B cell (primary cell): ENCODE measurements around the gene DUSP16. TPM values are rescaled to one million over a fixed set of nuclear protein-coding genes. Genes with fewer than 3 reads are reported as not detected.

Experiments
- ATAC-seq: fragments of 200-7000 bp; cut with Tn5 transposase; one replicate; pipeline ENCODE4 v1.10.0; 2021; ENCODE audit warnings: low read depth, mild to moderate bottlenecking, moderate number of reproducible peaks, moderate library complexity
- CTCF ChIA-PET: fragments of 350-600 bp; sonication (Branson Sonifier 250); formaldehyde crosslinking; loops from one replicate; lab custom pipeline; 2021; ENCODE audit warnings: antibody characterized with exemption, inconsistent platforms; lab: Charles Lee
- POLR2A ChIA-PET: fragments of 350-600 bp; sonication (Branson Sonifier 250); formaldehyde crosslinking; loops from one replicate; lab custom pipeline; 2021; ENCODE audit warnings: antibody characterized with exemption; lab: Charles Lee
- DNase-seq: peaks from one replicate; pipeline ENCODE4 v3.0.0; 2013
- H2AFZ ChIP-seq: 2 replicates; pipeline ENCODE4 v1.6.1; 2012; ENCODE audit warnings: mild to moderate bottlenecking, low read depth, low read length; ENCODE audit not compliant: insufficient read depth, poor library complexity, severe bottlenecking
- H3K27ac ChIP-seq, 2 donors: 1 replicate in 1 of 2; 2 replicates in 1 of 2; pipeline ENCODE4 v1.5.1; 2012 to 2013; ENCODE audit warnings: low read length in 2 of 2, mild to moderate bottlenecking in 2 of 2, moderate library complexity in 1 of 2
- H3K27me3 ChIP-seq, 4 experiments: fragments of 200-600 bp in 1 of 4; sonication (generic) in 1 of 4; replicated peaks in 1 of 4; 1 replicate in 2 of 4; 2 replicates in 2 of 4; pipeline versions ENCODE4 v1.6.1 to v1.7.0; 2013 to 2016; ENCODE audit warnings: low read length in 3 of 4, mild to moderate bottlenecking in 2 of 4, mixed read lengths in 1 of 4, moderate library complexity in 1 of 4; ENCODE audit not compliant: insufficient read depth in 4 of 4, control insufficient read depth in 3 of 4; ENCODE audit errors: control extremely low read depth in 1 of 4
- H3K36me3 ChIP-seq, 2 experiments: replicated peaks in 1 of 2; 1 replicate in 1 of 2; 2 replicates in 1 of 2; pipeline versions ENCODE4 v1.6.1 to v1.7.1; 2013; ENCODE audit warnings: low read length in 1 of 2; ENCODE audit not compliant: insufficient read depth in 2 of 2, control insufficient read depth in 1 of 2; ENCODE audit errors: control extremely low read depth in 1 of 2, extremely low read depth in 1 of 2
- H3K4me1 ChIP-seq, 2 donors: fragments of 200-600 bp in 1 of 2; sonication (generic) in 1 of 2; 1 replicate in 1 of 2; 2 replicates in 1 of 2; pipeline versions ENCODE4 v1.5.1 to v1.6.1; 2013 to 2017; ENCODE audit warnings: low read length in 2 of 2; ENCODE audit not compliant: control insufficient read depth in 2 of 2, insufficient read depth in 2 of 2
- H3K4me2 ChIP-seq: replicated peaks from 2 replicates; pipeline ENCODE3; 2012; ENCODE audit warnings: mild to moderate bottlenecking, low read depth, low read length; ENCODE audit not compliant: poor library complexity, severe bottlenecking
- H3K4me3 ChIP-seq, 5 experiments: fragments of 200-600 bp in 1 of 5; sonication (generic) in 1 of 5; 1 replicate in 3 of 5; 2 replicates in 2 of 5; pipeline versions ENCODE4 v1.5.1 to v1.7.0; 2011 to 2016; ENCODE audit warnings: low read length in 4 of 5, mild to moderate bottlenecking in 4 of 5, low read depth in 2 of 5, control low read depth in 1 of 5, moderate library complexity in 1 of 5; ENCODE audit not compliant: insufficient read depth in 1 of 5; ENCODE audit errors: control extremely low read depth in 1 of 5, extremely low read depth in 1 of 5
- H3K79me2 ChIP-seq: fragments of 200-600 bp; sonication (generic); one replicate; pipeline ENCODE4 v1.6.0; 2016; ENCODE audit warnings: low read length; ENCODE audit not compliant: control insufficient read depth, insufficient read depth
- H3K9ac ChIP-seq: fragments of 200-600 bp; sonication (generic); 2 replicates; pipeline ENCODE4 v1.6.1; 2017; ENCODE audit warnings: mild to moderate bottlenecking, low read length, moderate library complexity
- H3K9me3 ChIP-seq, 3 donors: one replicate each; pipeline versions ENCODE4 v1.6.1 to v1.7.1; 2013; ENCODE audit warnings: low read length in 2 of 3; ENCODE audit not compliant: control insufficient read depth in 2 of 3, insufficient read depth in 1 of 3; ENCODE audit errors: control extremely low read depth in 1 of 3
- H4K20me1 ChIP-seq: 2 replicates; pipeline ENCODE4 v1.6.0; 2012; ENCODE audit warnings: mild to moderate bottlenecking, low read length; ENCODE audit not compliant: insufficient read depth, control insufficient read depth, poor library complexity, severe bottlenecking
- H3K27ac Mint-ChIP-seq: one replicate; pipeline ENCODE4 v1.8.0; 2021; ENCODE audit warnings: mixed read lengths
- H3K27me3 Mint-ChIP-seq: one replicate; pipeline ENCODE4 v1.8.0; 2021; ENCODE audit warnings: mixed read lengths
- H3K4me1 Mint-ChIP-seq: one replicate; pipeline ENCODE4 v1.8.0; 2021; ENCODE audit warnings: mixed read lengths
- H3K4me3 Mint-ChIP-seq: one replicate; pipeline ENCODE4 v1.8.0; 2021; ENCODE audit warnings: mixed read lengths
- H3K9me3 Mint-ChIP-seq: one replicate; pipeline ENCODE4 v1.8.0; 2022; ENCODE audit warnings: mixed read lengths; ENCODE audit not compliant: insufficient read depth
- EZH2 ChIP-seq: IDR thresholded peaks from 2 replicates; pipeline ENCODE4 v1.6.1; 2012; ENCODE audit warnings: borderline replicate concordance, low read depth, mild to moderate bottlenecking, moderate library complexity, low read length; ENCODE audit not compliant: insufficient read depth, poor library complexity, severe bottlenecking
- WGBS: methylation state at CpG from one replicate; pipeline ENCODE4 v1.1.5; 2013; ENCODE audit warnings: missing lambda C conversion rate; ENCODE audit not compliant: insufficient coverage; 5-methylcytosine and 5-hydroxymethylcytosine counted together
- intact Hi-C: fragments of 100-400 bp; cut with micrococcal nuclease; formaldehyde crosslinking; loops from one replicate; pipeline ENCODE4 v1.10.0; 2022
- polyA plus RNA-seq: library from polyadenylated mRNA; depleted of rRNA; stranded (reverse); fragments of >200 nt; gene quantifications from 2 replicates; pipeline ENCODE4 v1.2.3, GENCODE V29; 2012
- total RNA-seq, 2 donors: library from RNA; stranded (reverse); fragments of 120-200 nt in 1 of 2; gene quantifications; 1 replicate in 1 of 2; 2 replicates in 1 of 2; pipeline versions ENCODE4 v1.2.3 to v1.2.4, GENCODE V29; 2013 to 2022
- TF ChIP-seq, protein P1 (sequence below): fragments of 200-600 bp; IDR thresholded peaks from one replicate; pipeline ENCODE4 v1.8.0; 2022; ENCODE audit warnings: antibody characterized with exemption, mild to moderate bottlenecking

Gene DUSP16
- total and polyA plus RNA-seq, 2 donors (not counting 1 experiment from before 2014, with no cell fraction given) = 0.37 to 5.6 TPM

GRCh38 chr12:12534975-12535374, 27.7 kb downstream of the DUSP16 start:
- no peaks in the 10 kb centered on the region for H3K27me3 ChIP-seq
- H3K4me2 ChIP-seq = no peak overlapping the region
- Mint-ChIP-seq H3K4me1 (peaks cover 2% of the 10 kb centered on the region), H3K27me3 (no peaks in the 10 kb centered on the region), H3K4me3 (no peak overlapping the region), H3K27ac (no peak overlapping the region), H3K9me3 (no peaks in the 10 kb centered on the region)
- no peak for TF ChIP-seq EZH2
- TF ChIP-seq, protein P1, sequence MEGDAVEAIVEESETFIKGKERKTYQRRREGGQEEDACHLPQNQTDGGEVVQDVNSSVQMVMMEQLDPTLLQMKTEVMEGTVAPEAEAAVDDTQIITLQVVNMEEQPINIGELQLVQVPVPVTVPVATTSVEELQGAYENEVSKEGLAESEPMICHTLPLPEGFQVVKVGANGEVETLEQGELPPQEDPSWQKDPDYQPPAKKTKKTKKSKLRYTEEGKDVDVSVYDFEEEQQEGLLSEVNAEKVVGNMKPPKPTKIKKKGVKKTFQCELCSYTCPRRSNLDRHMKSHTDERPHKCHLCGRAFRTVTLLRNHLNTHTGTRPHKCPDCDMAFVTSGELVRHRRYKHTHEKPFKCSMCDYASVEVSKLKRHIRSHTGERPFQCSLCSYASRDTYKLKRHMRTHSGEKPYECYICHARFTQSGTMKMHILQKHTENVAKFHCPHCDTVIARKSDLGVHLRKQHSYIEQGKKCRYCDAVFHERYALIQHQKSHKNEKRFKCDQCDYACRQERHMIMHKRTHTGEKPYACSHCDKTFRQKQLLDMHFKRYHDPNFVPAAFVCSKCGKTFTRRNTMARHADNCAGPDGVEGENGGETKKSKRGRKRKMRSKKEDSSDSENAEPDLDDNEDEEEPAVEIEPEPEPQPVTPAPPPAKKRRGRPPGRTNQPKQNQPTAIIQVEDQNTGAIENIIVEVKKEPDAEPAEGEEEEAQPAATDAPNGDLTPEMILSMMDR = no peak
- intact Hi-C loops = no loop called here
- no peak overlapping the region for H2AFZ ChIP-seq
- no peak overlapping the region for H3K27ac ChIP-seq
- WGBS = 100% methylated on average over 1 of the region's 4 CpGs
- ATAC-seq = no peak
- DNase-seq = no peak
- no peaks in the 10 kb centered on the region for H3K36me3 ChIP-seq
- no peaks in the 10 kb centered on the region for H4K20me1 ChIP-seq
- H3K4me3 ChIP-seq = no peak overlapping the region
- POLR2A ChIA-PET = no interaction called here
- CTCF ChIA-PET = no interaction called here
- H3K9me3 ChIP-seq = no peaks in the 10 kb centered on the region
- H3K9ac ChIP-seq = no peak overlapping the region
- no peaks in the 10 kb centered on the region for H3K79me2 ChIP-seq
- no peaks in the 10 kb centered on the region for H3K4me1 ChIP-seq

DNA sequence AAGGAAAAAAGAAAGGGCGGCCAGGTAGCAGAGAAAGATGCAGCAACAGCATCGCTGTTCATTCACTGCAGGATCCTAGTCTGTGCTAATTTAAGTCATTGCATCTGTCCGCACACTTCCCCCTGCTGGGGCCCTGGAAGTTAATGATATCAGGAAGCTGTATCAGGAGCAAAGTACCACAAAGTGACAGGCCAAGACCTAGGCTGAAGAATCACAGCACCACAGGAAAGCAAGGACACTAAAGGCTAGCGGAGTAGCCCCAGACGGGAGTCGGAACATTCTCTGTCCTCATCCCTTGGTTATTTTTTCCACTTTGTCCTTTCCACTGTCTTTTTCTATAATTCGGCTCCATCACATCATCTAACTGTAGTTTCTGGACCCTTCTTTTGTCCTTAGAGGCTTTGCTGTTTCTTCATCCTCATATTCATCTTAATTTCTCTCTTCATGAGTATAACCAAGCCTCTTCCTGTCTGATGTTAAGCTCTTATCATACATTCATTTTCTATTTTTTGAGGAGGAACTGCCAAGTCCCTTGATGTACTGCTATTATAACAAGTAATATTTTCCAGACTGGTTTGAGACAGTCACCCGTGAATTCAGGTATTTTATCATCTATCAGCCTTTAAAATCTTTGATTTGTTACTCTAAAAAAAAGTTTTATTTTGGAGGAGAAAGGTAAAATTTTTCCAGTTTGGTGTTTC, 28.3 kb downstream of the DUSP16 start:
- no peak for DNase-seq
- WGBS = 79% methylated on average over 6 of the region's 8 CpGs
- Histone ChIP-seq H3K9me3 (no peaks in the 10 kb centered on the region), H3K27me3 (no peaks in the 10 kb centered on the region), H4K20me1 (no peaks in the 10 kb centered on the region), H3K9ac (no peak overlapping the region), H3K4me3 (no peak overlapping the region), H3K4me1 (no peaks in the 10 kb centered on the region), H3K36me3 (no peaks in the 10 kb centered on the region), H3K79me2 (no peaks in the 10 kb centered on the region), H3K4me2 (no peak overlapping the region), H3K27ac (no peak overlapping the region), H2AFZ (no peak overlapping the region)
- ATAC-seq = no peak
- ChIA-PET CTCF (no interaction called here), POLR2A (no interaction called here)
- Mint-ChIP-seq H3K4me1 (peaks cover 2% of the 10 kb centered on the region), H3K9me3 (no peaks in the 10 kb centered on the region), H3K27me3 (no peaks in the 10 kb centered on the region), H3K4me3 (no peak overlapping the region), H3K27ac (no peak overlapping the region)
- TF ChIP-seq, protein P1 = no peak
- TF ChIP-seq EZH2 = no peak
- intact Hi-C loops = no loop called here
